Stimulated activated CD4-positive, alpha-beta T cell treated with anti-CD3 and anti-CD28 coated beads, Interleukin-12 subunit alpha, Interleukin-12 subunit beta, amount 100 ng/mL, for 24 hours (primary cell): ENCODE results near the gene DNAH3.
"Not testable (repeated sequence)": the region's sequence is repeated elsewhere in the genome, so short reads cannot be mapped to it uniquely, and the experiment has no call there.

Source experiments
- DNase-seq, 2 experiments: peaks; one replicate each; pipeline ENCODE4 v3.0.0-alpha.2; 2020; ENCODE audit warnings: low read depth in 2 of 2

The DNAH3 gene

DNA sequence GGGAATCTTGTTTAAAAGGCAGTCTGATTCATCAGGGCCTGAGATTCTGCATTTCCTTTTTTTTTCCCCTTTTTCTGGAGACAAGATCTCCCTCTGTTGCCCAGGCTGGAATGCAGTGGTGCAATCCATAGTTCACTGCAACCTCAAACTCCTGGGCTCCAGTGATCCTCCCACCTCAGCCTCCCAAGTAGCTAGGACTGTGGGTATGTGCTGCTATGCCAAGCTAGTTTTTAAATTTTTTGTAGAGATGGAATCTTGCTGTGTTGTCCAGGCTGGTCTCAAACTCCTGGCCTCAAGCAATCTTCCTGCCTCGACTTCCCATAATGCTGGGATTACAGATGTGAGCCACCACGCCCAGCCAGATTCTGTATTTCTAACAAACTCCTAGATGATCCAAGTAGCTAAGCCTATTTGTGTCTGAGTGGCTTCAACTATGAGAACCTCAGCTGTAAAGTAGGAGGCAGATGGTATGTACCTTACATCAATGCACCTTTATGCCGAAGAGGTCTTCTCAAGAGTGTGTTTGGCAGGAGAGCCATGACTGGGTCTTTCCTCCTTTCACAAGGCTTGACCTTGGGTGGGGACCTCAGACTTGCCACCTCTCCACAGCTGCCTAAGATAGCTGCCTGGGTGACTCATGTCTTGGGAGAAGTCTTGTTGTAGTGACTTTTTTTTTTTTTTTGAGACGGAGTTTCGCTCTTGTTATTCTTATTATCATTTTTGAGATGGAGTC, 18.8 kb upstream of the DNAH3 start:
- DNase-seq = no peak

DNA sequence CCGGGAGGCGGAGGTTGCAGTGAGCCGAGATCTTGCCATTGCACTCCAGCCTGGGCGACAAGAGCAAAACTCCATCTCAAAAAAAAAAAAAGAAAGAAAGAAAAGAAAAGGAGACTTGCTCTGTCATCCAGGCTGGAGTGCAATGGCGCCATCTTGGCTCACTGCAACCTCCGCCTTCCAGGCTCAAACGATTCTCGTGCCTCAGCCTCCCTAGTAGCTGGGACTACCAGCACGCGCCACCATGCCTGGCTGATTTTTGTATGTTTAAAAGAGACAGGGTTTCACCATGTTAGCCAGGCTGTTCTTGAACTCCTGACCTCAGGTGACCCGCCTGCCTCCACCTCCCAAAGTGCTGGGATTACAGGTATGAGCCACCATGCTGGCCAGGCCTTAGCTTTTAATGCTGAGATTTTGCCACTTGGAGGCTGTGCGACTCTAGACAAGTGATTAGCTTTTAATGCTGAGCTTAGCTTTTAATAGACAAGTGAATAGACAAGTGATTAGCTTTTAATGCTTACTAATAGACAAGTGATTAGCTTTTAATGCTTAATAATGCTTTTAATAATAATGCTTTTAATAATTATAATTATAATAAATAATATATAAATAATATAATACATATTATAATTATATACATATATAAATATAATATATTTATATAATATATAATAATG, 17.4 kb upstream of the DNAH3 start:
- no peak for DNase-seq

DNA sequence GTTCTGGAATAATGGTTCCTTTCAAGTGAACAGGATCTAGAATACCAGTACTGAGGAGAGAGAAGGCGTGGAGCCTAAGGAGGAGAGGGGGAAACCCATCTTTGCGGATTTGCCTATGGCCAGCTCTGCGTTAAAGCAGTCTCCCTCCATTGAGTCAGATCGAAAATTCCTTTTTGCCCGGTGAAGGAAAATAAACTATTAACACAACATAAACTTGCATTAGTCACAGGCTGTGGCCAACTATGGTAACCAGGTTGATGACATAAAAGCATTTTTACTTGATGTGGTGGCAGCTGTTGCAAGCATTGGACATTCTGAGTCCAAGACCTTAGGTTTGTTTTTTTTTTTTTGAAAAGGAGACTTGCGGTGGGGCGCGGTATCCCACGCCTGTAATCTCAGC, 16.7 kb upstream of the DNAH3 start:
- DNase-seq = no peak

DNA sequence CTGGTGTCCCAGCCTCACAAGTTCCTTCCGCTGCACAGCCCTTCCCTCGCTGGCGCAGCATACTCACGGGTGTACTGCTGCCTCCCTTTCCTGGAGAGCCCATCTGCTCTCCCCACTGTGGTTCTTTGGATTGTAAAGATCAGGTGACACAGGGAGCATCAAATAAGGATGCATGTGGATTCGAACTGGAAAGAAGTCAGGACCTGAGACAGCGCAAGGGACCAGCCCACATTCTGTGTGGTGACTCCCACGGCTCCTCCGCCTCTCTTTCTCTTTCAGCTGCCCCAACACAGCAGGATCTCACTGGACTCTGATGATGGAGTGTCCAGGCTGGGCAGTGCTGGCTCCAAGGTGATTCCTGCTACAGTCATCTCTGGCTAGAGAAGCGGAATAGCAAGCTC, 15.9 kb upstream of the DNAH3 start:
- no peak for DNase-seq

DNA sequence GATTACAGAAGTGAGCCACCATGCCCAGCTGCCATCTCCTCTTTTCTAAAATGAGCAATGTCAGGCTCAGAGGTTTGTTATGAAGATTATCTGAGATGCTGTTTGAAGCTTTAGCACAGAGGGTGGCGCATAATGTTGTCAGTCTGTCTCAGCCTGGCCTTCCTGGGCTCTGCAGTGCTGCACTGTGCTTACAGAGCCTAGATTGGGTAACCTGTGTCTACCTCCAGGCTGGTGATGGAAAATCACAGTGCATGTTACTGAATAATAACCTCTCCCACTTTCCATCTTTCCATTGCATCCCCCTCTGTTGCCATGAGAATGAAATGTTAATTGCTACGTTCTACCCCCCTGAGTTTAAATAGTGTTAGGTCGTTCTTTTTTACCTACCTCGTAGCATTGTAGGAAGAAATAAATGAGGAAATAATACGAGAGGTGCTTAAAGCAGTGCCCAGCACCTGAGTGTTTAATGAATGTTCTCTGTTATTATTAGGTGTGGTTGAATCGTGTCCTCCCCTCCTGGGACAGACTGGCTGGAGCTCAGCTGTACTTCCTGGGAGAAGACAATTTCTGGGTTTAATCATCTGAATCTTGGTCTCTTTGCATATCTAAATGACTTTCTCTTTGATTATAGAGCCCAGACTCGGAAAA, 14.0 kb upstream of the DNAH3 start:
- no peak for DNase-seq

DNA sequence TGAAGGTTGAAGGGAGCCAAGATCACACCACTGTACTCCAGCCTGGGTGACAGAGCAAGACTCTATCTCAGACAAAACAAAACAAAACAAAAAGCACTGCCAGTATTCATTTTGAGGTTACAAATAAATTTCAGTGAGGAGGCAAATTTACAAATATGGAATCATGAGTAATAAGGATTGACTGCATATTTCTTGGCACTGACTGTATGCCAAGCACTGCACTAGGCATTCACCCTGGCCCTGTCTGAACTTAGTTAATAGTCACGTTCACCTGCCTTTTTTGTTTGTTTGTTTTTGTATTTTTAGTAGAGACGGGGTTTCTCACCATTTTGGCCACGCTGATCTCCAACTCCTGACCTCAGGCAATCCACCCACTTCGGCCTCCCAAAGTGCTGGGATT, 12.9 kb upstream of the DNAH3 start:
- no peak for DNase-seq

DNA sequence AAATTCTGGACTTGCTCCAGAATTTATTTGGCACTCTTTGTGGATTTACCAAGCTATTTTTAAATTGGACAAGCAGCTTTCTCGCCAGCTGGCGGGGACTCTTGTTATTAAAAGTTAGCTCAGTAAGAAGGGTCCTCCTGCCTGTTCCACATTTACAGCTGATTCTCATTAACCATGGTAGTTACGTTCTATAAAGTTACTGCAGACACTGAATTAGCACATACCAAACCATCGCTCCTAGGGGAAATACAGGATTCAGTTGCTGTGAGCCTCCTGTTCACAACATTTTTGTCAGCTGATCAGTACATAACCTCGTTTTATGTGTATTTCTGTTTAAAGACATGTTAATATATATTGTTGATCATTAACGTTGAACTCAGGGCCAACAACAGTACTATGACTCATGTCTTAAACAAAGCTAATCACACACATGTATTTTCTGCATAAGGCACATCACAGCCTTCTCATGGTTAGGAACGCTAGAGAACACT, 12.1 kb upstream of the DNAH3 start:
- no peak for DNase-seq

DNA sequence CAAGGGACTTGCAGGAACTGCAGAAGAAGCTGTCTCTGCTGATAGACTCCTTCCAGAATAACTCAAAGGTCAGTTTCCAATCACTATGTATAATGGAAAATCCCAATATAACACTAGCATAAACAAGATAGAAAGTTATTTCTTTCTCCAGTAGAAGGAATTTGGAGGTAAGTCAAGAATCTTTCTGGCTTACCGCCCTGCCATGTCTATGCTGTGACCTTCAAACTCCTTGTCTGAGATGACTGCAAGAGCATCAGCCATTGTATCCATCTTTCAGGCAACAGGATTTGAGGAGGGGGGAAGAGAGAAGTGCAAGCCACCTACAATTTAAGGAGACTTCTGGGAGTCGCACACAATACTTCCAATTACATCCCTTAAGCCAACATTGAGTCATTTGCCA, 10.6 kb upstream of the DNAH3 start:
- no peak for DNase-seq

DNA sequence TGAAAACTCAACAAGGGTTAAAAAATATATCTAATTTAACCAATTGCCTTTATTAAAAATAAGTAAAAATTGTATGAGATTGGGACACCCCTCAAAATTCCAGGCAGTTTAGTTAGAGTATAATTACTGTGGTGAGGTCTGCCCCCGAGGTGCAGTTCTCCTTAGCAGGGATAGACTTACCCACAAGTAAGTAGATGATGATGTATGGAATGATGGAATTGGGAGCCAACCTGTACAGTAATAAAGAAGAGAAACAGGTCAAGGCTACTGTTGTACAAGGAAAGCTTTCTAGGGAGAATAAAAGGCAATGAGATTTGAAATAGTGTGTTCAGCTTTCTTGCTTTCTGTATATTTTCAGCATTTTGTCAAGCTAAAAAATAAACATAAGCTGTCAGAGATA, 9.6 kb upstream of the DNAH3 start:
- no peak for DNase-seq

DNA sequence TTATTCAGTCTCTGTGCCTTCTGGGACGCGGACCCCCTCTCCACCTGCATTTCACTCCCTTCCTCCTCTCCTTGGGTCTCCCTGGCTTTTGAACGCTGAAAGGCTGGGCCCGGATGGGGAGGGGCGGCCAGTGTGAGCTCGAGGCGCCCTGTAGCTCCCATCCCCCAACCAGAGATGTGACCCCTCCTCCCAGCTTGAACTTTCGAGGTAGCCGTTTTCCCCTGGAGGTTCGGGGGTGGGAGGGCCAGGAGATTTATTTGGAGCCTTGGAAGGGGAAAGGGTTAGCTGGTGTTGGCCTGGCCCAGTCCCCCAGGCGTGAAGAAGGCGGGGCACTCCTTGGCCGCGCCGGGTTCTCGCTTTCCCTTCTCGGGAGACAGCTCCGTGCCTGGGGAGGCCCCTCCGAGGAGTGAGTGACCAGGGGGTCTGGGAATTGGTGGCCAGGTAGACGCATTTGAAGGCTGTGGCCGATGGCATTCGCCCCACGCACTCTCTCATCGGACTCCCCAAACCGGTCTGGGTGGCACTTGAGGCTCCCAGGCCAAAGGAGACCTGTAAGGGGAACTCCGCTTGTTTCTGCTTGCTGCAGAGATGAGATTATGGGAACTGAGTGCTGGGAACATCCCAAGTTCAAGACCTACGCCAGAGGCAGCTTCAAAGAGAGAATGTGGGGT, 8.8 kb upstream of the DNAH3 start:
- DNase-seq = peak in 1 of 2 experiments; percentile 11

DNA sequence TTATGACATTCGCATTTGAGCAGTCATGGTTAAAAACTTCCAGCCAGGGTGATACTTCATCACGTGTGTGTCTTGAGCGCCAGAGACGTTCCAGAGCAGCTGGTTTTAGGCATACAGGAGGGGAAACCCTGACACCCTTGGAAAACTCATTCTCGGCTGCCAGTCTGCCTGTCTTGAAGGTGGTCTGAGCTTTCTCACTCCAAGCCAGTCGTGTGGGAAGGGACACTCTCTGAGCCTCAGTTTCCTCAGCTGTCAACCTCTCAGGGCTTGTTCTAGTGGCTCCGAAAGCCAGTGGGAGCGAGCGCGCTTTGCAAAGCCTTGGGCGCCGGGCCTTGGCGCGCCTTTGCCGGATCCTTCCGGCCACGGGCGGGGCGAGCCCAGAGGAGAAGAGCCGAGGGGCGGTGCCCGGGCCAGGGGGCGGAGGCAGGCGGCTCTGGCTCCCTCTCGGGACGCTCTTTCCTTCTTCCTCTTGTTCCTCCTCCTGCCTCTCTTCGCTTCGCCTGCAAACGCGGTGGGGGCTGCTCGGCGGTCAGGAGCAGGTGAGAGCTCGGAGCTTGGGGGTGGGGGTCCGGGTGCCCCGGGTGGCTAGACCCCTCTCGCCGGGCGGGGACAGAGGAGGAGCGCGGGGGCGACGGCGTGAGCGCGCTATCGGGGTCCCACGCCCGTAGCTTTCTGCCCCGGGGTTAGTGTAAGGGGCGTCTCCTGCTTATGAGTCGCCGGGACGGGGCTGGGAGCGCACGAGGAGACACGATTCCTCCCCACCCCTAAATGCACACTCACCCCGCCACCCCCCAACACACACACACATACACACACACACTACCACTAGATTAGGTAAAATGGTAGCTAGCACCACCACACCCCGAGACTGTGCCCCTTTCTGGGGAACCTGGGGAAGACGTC, 7.8 kb upstream of the DNAH3 start, which contains the start of gene LDAF1:
Gene LDAF1 (plus strand): TSS at position 467 of the 903 bp plus-strand sequence. CDS start 2,509 bp downstream, outside the sequence.
- peak; percentile 55 to 78 for DNase-seq

DNA sequence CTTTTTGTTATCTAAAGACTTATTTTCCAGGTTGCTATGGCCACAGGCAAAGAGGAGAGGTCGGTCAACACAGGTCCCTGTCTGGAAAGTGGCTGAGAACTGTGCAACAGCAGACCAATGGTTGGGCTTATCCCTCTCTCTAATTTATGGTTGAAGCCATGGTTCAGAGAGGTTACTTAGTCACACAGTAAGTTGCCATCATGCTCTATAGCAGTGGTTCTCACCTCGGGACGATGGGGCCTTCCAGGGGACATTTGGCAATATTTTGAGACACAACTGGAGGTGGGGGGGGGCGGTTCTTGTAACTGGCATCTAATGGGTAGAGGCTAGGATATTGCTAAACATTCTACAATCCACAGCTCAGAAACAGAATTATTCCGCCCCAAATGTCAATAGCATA, 7.0 kb upstream of the DNAH3 start:
- DNase-seq = no peak

DNA sequence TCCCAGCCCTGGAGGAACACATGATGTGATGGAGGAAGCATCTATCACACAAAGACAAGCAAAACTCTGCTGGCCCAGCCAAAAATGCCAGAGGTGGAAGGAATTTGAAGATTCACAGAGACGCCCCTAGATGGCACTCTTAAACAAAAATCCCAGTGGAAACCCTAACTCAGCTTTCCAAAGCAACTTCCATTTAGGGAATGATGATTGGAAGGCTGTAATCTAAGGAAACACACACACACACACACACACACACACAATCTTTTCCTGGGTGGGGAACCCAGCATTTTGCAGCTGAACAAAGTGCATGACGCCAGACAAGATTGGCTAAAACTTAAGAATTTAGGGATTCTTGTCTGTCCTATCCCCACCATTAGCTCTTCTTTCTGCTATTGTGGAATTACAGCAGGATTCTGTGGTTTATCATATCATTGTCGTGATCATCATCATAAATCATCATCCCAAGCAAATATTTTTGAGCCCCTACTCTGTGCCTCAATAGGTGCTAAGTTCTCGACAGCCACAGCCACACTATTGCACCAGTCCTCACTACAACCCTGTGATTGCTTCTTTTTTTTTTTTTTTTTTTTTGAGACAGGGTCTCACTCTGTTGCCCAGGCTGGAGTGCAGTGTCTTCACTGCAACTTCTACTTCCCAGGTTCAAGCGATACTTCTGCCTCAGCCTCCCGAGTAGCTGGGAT, 6.3 kb upstream of the DNAH3 start:
- DNase-seq = no peak

DNA sequence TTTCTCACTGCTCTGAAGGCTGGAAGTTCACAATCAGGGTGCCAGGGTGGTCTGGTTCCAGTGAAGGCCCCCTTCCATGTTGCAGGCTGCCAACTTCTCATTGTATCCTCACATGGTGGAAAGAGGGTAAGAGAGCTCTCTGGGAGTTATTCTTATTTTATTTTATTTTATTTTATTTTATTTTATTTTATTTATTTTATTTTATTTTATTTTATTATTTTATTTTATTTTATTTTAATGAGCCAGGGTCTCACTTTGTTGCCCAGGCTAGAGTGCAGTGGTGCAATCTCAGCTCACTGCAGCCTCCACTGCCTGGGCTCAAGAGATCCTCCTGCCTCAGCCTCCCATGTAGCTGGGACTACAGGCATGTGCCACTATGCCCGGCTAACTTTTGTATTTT, 5.4 kb upstream of the DNAH3 start:
- DNase-seq = not testable (repeated sequence)

DNA sequence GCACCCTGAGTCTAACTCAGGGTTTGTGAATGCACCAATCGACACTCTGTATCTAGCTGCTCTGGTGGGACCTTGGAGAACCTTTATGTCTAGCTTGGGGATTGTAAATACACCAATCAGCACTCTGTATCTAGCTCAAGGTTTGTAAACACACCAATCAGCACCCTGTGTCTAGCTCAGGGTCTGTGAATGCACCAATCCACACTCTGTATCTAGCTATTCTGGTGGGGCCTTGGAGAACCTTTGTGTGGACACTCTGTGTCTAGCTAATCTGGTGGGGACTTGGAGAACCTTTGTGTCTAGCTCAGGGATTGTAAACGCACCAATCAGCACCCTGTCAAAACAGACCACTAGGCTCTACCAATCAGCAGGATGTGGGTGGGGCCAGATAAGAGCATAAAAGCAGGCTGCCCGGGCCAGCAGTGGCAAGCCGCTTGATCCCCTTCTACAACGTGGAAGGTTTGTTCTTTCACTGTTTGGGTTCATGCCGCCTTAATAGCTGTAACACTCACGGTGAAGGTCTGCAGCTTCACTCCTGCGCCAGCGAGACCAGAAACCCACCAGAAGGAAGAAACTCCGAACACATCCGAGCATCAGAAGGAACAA, 2.6 kb upstream of the DNAH3 start:
- DNase-seq = not testable (repeated sequence)

DNA sequence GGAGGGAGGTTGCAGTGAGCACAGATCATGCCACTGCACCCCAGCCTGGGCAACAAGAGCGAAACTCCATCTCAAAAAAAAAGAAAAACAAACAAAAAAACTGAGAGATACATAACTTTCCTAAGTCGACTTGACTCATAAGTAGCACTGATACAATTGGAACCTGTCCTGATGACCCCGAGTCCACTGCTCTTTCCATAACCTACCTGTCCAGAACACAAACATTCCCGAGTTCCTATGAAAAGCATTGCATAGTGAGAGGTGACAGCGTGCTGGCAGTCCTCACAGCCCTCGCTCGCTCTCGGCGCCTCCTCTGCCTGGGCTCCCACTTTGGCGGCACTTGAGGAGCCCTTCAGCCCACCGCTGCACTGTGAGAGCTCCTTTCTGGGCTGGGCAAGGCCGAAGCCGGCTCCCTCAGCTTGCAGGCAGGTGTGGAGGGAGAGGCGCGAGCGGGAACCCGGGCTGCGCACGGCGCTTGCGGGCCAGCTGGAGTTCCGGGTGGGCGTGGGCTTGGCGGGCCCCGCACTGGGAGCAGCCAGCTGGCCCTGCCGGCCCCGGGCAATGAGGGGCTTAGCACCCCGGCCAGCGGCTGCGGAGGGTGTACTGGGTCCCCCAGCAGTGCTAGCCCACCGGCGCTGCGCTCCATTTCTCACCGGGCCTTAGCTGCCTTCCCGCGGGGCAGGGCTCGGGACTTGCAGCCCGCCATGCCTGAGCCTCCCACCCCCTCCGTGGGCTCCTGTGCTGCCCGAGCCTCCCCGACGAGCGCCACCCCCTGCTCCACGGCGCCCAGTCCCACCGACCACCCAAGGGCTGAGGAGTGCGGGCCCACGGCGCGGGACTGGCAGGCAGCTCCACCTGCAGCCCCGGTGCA, 1.7 kb upstream of the DNAH3 start:
- DNase-seq = not testable (repeated sequence)

DNA sequence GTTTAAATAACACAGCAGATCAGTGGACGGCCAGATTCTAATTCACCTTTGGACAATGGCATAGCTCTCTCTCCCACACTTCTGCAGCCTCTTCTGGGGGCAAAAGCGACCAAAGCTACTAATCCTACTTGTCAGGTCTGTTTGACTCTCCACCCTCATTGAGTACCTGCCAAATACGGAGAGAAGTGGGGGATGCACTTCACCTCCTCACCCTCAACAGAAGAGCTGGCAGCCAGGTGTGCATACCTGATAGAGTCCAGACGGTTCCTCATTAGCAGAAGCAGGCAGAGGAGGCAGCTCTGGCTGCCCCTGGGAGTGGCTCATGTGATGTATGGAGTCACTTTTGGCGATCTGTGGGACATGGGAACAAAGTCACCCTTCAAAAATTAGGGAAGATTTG, 4.9 kb downstream of the DNAH3 start:
- DNase-seq = no peak

DNA sequence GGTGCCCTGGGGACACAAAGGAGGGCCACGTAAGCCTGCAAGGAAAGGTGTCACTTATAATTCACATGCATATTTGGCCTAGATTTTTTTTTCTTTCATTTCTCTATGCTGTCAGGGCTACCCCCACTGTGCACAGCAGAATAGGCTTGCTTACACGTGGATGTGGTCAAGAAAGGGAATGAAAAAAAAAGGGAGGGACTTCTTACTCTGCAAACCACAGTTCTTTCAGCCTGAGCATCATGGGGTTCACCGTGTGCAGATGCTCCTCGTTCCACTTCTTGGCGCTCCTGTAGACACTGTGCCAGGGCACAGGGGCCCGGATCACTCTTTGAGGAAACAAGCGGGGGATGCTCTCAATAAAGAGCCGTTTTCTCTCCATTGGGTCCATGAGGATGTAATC, 16.6 kb downstream of the DNAH3 start:
- no peak for DNase-seq

DNA sequence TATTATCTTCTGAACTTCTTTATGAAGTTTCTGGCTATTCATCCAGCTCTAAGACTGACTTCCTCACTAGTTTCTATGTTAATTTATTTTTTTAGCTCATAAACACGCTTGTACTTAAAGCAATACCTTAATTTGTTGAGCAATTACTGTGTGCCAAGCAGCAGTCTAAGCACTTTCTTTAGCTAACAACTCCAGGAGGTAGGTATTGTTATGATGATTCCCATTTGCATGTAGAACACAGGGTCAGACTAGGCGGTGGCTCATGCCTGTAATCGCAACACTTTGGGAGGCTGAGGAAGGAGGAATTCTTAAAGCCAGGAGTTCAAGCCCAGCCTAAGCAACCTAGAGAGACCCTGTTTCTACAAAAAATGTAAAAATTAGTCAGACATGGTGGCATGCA, 19.8 kb downstream of the DNAH3 start:
- DNase-seq = no peak
